Peyer's patch (tissue), 4 donors: ENCODE results near the gene COQ2.

Experiments
- CTCF ChIP-seq, 6 experiments: fragments of 450-650 bp in 4 of 6; fragments of 200-600 bp in 2 of 6; sonication (generic) in 1 of 6; IDR thresholded peaks; one replicate each; pipeline ENCODE4 v1.5.1; 2017 to 2019; ENCODE audit warnings: antibody characterized with exemption in 6 of 6, mild to moderate bottlenecking in 3 of 6, moderate library complexity in 1 of 6
- POLR2A ChIP-seq, 2 donors: fragments of 450-650 bp; IDR thresholded peaks; one replicate each; pipeline ENCODE4 v1.5.1; 2017; ENCODE audit warnings: antibody characterized with exemption in 2 of 2, mild to moderate bottlenecking in 2 of 2, moderate library complexity in 2 of 2

GRCh38 chr4:83329521-83330110 lies 45.0 kb upstream of the COQ2 start:
- TF ChIP-seq CTCF (IDR thresholded peaks at IDR 0.05) (no peak), POLR2A (IDR thresholded peaks at IDR 0.05) (no peak)
